GM21619 (cell line): ENCODE data around the gene AXIN2.
"Not testable (repeated sequence)": the region's sequence is repeated elsewhere in the genome, so short reads cannot be mapped to it uniquely, and the experiment has no call there.

Source experiments
- ATAC-seq: cut with Tn5 transposase; IDR thresholded peaks from one replicate; pipeline ENCODE4 v1.9.1; 2021; ENCODE audit not compliant: unreplicated experiment

Gene AXIN2

GRCh38 chr17:65538675-65539529 lies 22.5 kb downstream of the AXIN2 start:
- no peak for ATAC-seq

- ATAC-seq = no peak
Observed at GRCh38 chr17:65537845-65538674, 23.4 kb downstream of the AXIN2 start.

- no peak for ATAC-seq
Observed at GRCh38 chr17:65537343-65537844, 24.1 kb downstream of the AXIN2 start.

GRCh38 chr17:65536573-65537342 lies 24.7 kb downstream of the AXIN2 start:
- ATAC-seq = no peak

- ATAC-seq = no peak
Observed at GRCh38 chr17:65535777-65536572, 25.5 kb downstream of the AXIN2 start.

GRCh38 chr17:65533852-65534457 lies 27.5 kb downstream of the AXIN2 start:
- ATAC-seq = no peak

GRCh38 chr17:65533056-65533745 lies 28.2 kb downstream of the AXIN2 start:
- ATAC-seq = no peak

GRCh38 chr17:65532101-65532890 lies 29.2 kb downstream of the AXIN2 start:
- ATAC-seq = no peak

- ATAC-seq = no peak
Observed at GRCh38 chr17:65531256-65532100, 30.0 kb downstream of the AXIN2 start.

- no peak for ATAC-seq
Observed at GRCh38 chr17:65530523-65531255, 30.8 kb downstream of the AXIN2 start.

GRCh38 chr17:65529761-65530522 lies 31.5 kb downstream of the AXIN2 start:
- no peak for ATAC-seq

GRCh38 chr17:65529040-65529633 lies 32.3 kb downstream of the AXIN2 start:
- no peak for ATAC-seq

- ATAC-seq = no peak
Observed at GRCh38 chr17:65527857-65528591, 33.4 kb downstream of the AXIN2 start.

GRCh38 chr17:65527381-65527780 lies 34.1 kb downstream of the AXIN2 start:
- ATAC-seq = no peak

GRCh38 chr17:65526854-65527253 lies 34.6 kb downstream of the AXIN2 start:
- ATAC-seq = not testable (repeated sequence)
